Fibroblast of lung (primary cell): Measurements from ENCODE around the gene CHP1.

Source experiments
- EZH2 ChIP-seq: IDR thresholded peaks from 2 replicates; pipeline ENCODE4 v1.5.1; 2012; ENCODE audit warnings: low read length, control low read depth, mild to moderate bottlenecking; ENCODE audit errors: missing control alignments
- TF ChIP-seq, protein P1 (sequence below), 2 donors: IDR thresholded peaks in 1 of 2; conservative IDR thresholded peaks in 1 of 2; 1 replicate in 1 of 2; 2 replicates in 1 of 2; pipeline ENCODE4 v1.5.1; 2011 to 2012; ENCODE audit warnings: low read length in 2 of 2, control low read depth in 1 of 2, inconsistent platforms in 1 of 2, low read depth in 1 of 2, mild to moderate bottlenecking in 1 of 2

DNA sequence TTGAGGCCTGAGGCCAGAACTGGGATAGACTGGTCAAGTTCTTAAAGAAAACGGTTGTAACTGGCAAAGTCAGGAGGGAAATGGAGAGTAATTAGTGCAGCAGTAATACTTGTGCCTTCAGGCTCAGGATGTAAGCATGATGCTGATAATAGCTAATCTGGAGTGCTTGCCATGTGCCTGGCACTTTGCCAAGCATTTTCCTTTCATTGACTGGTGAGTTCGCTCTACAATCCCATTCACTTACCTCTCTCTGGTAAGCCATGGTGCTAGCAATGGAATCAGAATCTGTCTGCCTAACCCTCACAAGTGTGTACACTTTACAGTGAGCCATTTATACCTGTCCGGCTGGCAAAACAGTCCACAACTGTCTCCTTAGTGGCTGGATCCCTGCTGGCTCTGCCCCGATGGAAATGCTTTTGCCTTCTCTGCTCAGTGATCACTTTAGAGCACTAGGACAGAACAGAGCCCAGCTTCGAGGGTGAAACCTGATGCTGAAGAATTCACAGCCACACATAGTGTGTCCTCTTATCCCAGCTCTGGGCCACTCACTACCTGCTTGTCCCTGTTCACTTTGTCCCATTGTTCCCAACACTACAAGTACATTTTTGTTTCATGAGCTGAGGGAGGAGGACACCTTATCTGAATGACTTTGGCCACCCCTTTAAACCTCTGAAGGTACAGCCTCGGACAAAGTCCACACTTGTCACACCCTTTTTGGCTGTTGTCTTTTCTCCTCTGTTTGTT, 10.3 kb downstream of the CHP1 start:
- TF ChIP-seq, protein P1, sequence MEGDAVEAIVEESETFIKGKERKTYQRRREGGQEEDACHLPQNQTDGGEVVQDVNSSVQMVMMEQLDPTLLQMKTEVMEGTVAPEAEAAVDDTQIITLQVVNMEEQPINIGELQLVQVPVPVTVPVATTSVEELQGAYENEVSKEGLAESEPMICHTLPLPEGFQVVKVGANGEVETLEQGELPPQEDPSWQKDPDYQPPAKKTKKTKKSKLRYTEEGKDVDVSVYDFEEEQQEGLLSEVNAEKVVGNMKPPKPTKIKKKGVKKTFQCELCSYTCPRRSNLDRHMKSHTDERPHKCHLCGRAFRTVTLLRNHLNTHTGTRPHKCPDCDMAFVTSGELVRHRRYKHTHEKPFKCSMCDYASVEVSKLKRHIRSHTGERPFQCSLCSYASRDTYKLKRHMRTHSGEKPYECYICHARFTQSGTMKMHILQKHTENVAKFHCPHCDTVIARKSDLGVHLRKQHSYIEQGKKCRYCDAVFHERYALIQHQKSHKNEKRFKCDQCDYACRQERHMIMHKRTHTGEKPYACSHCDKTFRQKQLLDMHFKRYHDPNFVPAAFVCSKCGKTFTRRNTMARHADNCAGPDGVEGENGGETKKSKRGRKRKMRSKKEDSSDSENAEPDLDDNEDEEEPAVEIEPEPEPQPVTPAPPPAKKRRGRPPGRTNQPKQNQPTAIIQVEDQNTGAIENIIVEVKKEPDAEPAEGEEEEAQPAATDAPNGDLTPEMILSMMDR (conservative IDR thresholded peaks at IDR 0.05 in 1 of 2, IDR thresholded peaks at IDR 0.05 in 1 of 2; ENCODE audit: low read depth in 1 of 2, low read length in 2 of 2): no peak
- TF ChIP-seq EZH2: no peak
